ENCODE measurements around the gene LRRC1.

DNA sequence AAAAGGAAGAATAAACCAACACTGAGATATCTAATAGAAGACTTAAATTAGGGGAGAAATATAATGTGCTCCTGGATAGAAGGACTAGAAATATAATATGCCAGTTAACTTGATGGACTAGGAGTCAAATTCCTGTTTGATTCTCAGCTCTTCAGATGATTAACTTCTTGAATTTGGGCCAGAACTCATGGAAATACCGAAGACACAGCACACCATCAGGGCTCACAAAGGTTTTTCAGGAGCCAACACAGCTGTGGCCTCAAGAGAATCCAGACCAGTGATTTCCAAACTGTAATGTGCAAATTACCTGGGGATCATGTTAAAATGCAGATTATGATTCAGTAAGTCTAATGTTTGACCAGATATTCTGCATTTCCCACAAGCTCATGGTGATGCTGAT, 33.8 kb upstream of the LRRC1 start:
- TF ChIP-seq CTCF (IDR thresholded peaks at IDR 0.05), result no peak
- no peak for TF ChIP-seq POLR2A (IDR thresholded peaks at IDR 0.05)
